ENCODE data around the gene TRAPPC6A.
"Not testable (repeated sequence)": the region's sequence is repeated elsewhere in the genome, so short reads cannot be mapped to it uniquely, and the experiment has no call there.

The TRAPPC6A gene

GRCh38 chr19:45130236-45130635 lies 47.8 kb downstream of the TRAPPC6A start:
- DNase-seq (ENCODE audit: low spot score) = no peak

- no peak for DNase-seq (ENCODE audit: low spot score)
Measured at GRCh38 chr19:45128806-45129205, 49.2 kb downstream of the TRAPPC6A start.

GRCh38 chr19:45128146-45128545 lies 49.9 kb downstream of the TRAPPC6A start:
- no peak for DNase-seq (ENCODE audit: low spot score)

- no peak for DNase-seq (ENCODE audit: low spot score)
Measured at GRCh38 chr19:45126654-45127053, 51.4 kb downstream of the TRAPPC6A start.

DNA sequence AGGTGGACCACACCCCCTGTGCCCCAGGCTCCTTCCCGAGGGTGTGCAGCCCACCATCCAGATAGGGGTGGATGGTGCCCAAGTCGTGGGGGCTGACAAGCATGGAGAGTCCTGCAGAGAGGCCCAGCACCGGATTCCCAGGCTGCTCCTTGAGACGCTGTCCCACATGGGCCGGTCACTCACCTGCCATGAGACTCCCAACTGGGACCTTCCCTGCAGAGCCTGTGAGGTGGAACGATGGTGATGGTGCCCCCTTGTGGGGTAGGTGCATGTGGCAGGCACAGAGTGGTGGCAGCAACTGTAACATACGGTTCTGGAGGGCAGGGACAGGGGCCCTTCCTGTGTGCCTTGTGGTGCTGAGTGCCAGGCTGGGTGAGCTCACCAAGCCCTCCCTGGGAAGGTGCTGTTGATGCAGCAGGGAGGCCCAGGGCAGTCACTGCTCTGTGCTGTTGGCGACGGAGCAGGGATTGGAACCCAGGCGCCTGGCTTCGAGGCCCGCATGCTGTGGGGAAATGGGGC lies 52.0 kb downstream of the TRAPPC6A start:
- DNase-seq (ENCODE audit: low spot score) = no peak

DNA sequence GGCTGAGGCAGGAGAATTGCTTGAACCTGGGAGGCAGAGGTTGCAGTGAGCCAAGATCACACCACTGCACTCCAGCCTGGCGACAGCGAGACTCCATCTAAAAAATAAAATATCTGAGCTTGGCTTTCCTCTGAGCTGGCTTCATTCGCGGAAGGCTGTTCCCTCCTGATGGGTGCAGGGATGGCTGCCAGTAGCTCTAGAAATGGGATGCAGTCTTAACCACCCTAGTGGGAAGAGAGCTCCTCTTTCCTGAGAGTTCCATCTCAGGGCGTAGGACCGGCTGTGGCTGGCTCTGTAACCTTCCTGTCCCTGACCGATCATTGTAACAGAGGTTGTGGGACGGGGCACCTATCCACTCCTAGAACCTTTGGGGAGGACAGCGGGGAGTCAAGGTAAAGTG lies 52.7 kb downstream of the TRAPPC6A start:
- no peak for DNase-seq (ENCODE audit: low spot score)

- DNase-seq (ENCODE audit: low spot score) = no peak
Measured at GRCh38 chr19:45124021-45124420, 54.0 kb downstream of the TRAPPC6A start.

GRCh38 chr19:45123440-45123850 lies 54.6 kb downstream of the TRAPPC6A start:
- DNase-seq (ENCODE audit: low spot score) = no peak

DNA sequence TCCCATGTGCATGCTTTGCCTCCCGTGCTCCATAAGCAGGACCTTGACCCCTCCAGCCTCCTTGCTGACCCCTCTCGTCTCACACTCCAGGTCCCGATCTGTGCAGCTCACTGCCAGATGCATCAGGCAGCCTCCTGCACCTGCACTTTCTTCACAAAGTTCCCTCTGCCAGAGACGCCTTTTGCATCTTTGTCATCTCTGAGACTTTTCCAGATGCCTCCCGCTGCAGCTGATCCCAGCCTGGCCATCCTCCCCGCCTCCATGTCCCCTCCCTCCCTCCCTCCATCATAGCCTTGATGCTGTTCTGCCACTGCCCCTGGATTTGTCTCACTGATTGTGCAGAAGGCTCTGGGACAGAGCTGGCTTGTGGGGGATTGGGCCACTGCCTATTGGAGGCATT lies 55.2 kb downstream of the TRAPPC6A start:
- no peak for DNase-seq (ENCODE audit: low spot score)

DNA sequence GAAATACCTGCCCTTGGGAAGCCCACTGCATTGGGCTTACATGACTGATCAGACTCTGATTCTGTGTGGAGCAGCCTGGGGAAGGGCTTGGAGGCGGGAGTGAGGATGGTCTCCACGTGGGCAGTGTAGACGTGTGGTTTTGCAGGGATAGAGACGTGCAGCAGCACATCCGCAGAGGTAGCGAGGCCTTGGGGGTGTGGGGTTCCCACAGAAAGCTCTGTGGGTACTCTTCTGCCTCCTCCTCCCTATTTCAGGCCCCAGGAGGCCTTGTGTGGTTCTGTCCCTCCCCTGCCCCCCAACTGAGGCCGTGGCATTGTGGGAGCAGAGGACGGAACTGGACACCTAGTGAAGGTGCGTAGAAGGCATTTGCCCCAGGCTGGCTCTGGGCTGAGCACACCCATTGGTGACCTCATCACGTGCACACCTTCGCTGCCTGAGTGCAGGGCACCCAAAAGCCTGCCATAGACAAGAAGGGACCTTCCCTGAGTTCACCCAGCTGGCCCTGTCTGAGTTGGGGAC lies 56.2 kb downstream of the TRAPPC6A start:
- no peak for DNase-seq (ENCODE audit: low spot score)

DNA sequence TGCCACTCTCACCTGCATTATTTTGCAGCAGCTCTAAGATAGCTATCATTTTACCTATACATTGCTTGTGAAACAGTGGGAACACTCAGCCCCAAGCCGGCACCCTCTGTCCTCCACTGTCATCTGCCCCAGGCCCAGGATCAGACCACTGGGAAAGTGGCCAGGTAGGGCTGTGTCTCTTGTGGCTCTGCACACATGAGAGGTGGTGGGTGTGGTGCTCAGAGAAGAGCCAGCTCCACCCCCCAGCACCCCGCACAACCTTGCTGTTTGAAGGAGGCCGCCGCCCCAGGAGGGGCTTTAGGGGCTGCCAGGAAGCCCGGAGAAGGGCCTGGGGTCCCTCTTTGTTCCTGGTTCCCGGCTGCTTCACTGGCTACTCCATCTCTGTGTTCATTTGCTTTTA lies 58.5 kb downstream of the TRAPPC6A start:
- no peak for DNase-seq (ENCODE audit: low spot score)

- DNase-seq (ENCODE audit: low spot score) = not testable (repeated sequence)
Measured at GRCh38 chr19:45118591-45119355, 59.3 kb downstream of the TRAPPC6A start.

- no peak for DNase-seq (ENCODE audit: low spot score)
Measured at GRCh38 chr19:45118106-45118505, 59.9 kb downstream of the TRAPPC6A start.

- DNase-seq (ENCODE audit: low spot score) = no peak
Measured at GRCh38 chr19:45117671-45118070, 60.4 kb downstream of the TRAPPC6A start.

- no peak for DNase-seq (ENCODE audit: low spot score)
Measured at GRCh38 chr19:45117167-45117594, 60.9 kb downstream of the TRAPPC6A start.

DNA sequence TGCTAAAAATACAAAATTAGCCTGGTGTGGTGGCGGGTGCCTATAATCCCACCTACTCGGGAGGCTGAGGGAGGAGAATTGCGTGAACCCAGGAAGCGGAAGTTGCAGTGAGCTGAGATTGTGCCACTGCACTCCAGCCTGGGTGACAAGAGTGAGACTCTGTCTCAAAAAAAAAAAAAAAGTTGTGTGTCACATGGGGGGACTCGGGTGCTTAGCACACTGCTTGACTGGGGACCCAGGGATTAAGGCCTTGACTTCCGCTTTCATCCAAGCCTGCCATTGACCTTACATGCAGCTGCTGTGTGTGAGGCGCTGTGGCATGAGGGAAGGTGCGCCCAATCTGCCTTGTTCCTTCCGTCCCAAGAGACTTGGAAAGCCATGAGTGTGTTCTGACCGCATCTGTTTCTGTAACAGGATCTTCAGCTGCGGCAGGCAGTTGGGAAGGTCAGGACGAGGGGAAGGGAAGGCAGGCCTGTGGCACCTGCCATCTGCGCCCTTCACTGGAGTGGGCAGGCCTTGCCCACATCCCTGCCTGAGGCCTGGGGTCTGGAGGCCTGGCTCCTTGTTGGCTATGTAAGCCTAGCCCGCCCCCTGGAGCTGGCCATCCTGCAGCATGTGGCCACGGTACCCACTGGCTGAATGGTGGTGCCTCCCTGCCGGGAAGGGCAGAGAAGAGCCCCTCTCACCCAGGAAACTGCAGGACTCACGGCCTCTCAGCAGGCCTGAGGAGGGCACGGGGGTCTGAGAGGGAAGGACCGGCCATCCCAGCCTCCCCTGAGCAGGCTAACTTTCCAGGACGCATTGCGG lies 62.0 kb downstream of the TRAPPC6A start:
- DNase-seq (ENCODE audit: low spot score) = no peak

- no peak for DNase-seq (ENCODE audit: low spot score)
Measured at GRCh38 chr19:45114116-45114515, 63.9 kb downstream of the TRAPPC6A start.

DNA sequence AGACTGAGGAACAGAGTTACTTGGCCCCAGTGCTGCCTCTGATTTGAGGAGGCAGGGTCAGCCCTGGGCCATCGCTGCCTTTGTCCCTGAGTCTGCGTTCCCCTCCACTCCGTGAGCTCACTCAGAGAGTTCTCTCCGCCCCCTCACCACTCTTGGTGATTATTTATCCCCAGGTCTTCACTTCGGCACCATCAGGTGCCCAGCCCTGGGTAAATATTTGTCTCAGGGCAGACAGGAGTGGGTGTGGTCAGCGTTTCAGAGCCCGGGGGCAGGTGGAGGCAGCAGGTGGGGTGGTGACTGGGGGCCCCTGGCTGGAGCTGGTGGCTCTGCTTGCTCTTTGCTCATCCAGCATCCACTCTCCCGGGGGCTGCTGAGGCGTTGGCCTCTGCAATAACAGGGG lies 64.4 kb downstream of the TRAPPC6A start:
- no peak for DNase-seq (ENCODE audit: low spot score)
